Choroid plexus epithelial cell (primary cell): ENCODE measurements around the gene ETV6.

Experiments
- DNase-seq: peaks from one replicate; pipeline ENCODE4 v3.0.0-alpha.2; 2010; ENCODE audit warnings: low read depth
- H3K4me3 ChIP-seq: 2 replicates; pipeline ENCODE4 v1.5.1; 2011; ENCODE audit warnings: low read depth, mild to moderate bottlenecking, control low read depth, low read length, moderate library complexity
- CTCF ChIP-seq: conservative IDR thresholded peaks from 2 replicates; pipeline ENCODE4 v1.5.1; 2011; ENCODE audit warnings: low read depth, mild to moderate bottlenecking, control low read depth, inconsistent platforms, low read length, moderate library complexity

The ETV6 gene

GRCh38 chr12:11718768-11719253 is 69.3 kb downstream of the ETV6 start:
- DNase-seq: peak; percentile 66
- TF ChIP-seq CTCF: no peak
- no peak overlapping the region for H3K4me3 ChIP-seq

GRCh38 chr12:11719678-11720099 is 70.2 kb downstream of the ETV6 start:
- TF ChIP-seq CTCF: no peak
- peak; percentile 92 for DNase-seq
- H3K4me3 ChIP-seq: no peak overlapping the region

- H3K4me3 ChIP-seq: no peak overlapping the region
- no peak for TF ChIP-seq CTCF
- DNase-seq: no peak
Observed at GRCh38 chr12:11722071-11722470, 72.6 kb downstream of the ETV6 start.

- DNase-seq: no peak
- H3K4me3 ChIP-seq: no peak overlapping the region
- no peak for TF ChIP-seq CTCF
Observed at GRCh38 chr12:11722578-11723138, 73.2 kb downstream of the ETV6 start.

GRCh38 chr12:11723993-11724392 is 74.5 kb downstream of the ETV6 start:
- DNase-seq: peak; percentile 85
- TF ChIP-seq CTCF: no peak
- H3K4me3 ChIP-seq: no peak overlapping the region

- TF ChIP-seq CTCF: no peak
- DNase-seq: peak; percentile 88
- peak overlapping the region; percentile 1 for H3K4me3 ChIP-seq
Observed at GRCh38 chr12:11724888-11725311, 75.4 kb downstream of the ETV6 start.

GRCh38 chr12:11725686-11726085 is 76.2 kb downstream of the ETV6 start:
- peak; percentile 54 for DNase-seq
- no peak for TF ChIP-seq CTCF
- H3K4me3 ChIP-seq: no peak overlapping the region
